GM23338 (cell line): Measurements from ENCODE around the gene DIRAS3. TPM values are rescaled to one million over a fixed set of nuclear protein-coding genes. Genes with fewer than 3 reads are reported as not detected.

Experiments used
- ATAC-seq: fragments of 200-7000 bp; cut with Tn5 transposase; 3 replicates; pipeline ENCODE4 v1.9.1; 2020
- DNase-seq: peaks from one replicate; pipeline ENCODE4 v3.0.0-alpha.2; 2015; ENCODE audit warnings: low spot score
- H2AFZ ChIP-seq: fragments of 200-600 bp; sonication (generic); 2 replicates; pipeline ENCODE4 v1.8.0; 2016; ENCODE audit warnings: antibody characterized with exemption, mild to moderate bottlenecking, moderate library complexity
- H3F3A ChIP-seq: fragments of 200-600 bp; sonication (generic); replicated peaks from 2 replicates; pipeline ENCODE4 v1.8.0; 2017; ENCODE audit warnings: antibody characterized with exemption, mixed run types, low read depth
- H3K27ac ChIP-seq: fragments of 200-600 bp; sonication (generic); 2 replicates; pipeline ENCODE4 v1.6.1; 2016; ENCODE audit warnings: low read depth
- H3K27me3 ChIP-seq: fragments of 200-600 bp; sonication (generic); 2 replicates; pipeline ENCODE4 v1.8.0; 2016; ENCODE audit warnings: mild to moderate bottlenecking, mixed run types, moderate library complexity; ENCODE audit not compliant: insufficient read depth
- H3K36me3 ChIP-seq: fragments of 200-600 bp; sonication (generic); 2 replicates; pipeline ENCODE4 v1.8.0; 2016; ENCODE audit warnings: mild to moderate bottlenecking; ENCODE audit not compliant: insufficient read depth
- H3K4me1 ChIP-seq: fragments of 200-600 bp; sonication (generic); 2 replicates; pipeline ENCODE4 v1.8.0; 2016; ENCODE audit warnings: mild to moderate bottlenecking, moderate library complexity; ENCODE audit not compliant: insufficient read depth
- H3K4me2 ChIP-seq: fragments of 200-600 bp; sonication (generic); 2 replicates; pipeline ENCODE4 v1.7.1; 2017; ENCODE audit warnings: mixed run types
- H3K4me3 ChIP-seq: fragments of 200-600 bp; sonication (generic); 2 replicates; pipeline ENCODE4 v1.6.1; 2016; ENCODE audit warnings: mixed run types
- H3K79me2 ChIP-seq: fragments of 200-600 bp; sonication (generic); replicated peaks from 2 replicates; pipeline ENCODE4 v1.8.0; 2017; ENCODE audit warnings: mild to moderate bottlenecking; ENCODE audit not compliant: insufficient read depth
- H3K9me2 ChIP-seq: fragments of 200-600 bp; sonication (generic); 2 replicates; pipeline ENCODE4 v1.8.0; 2017; ENCODE audit not compliant: insufficient read depth
- H4K20me1 ChIP-seq: fragments of 200-600 bp; sonication (generic); replicated peaks from 2 replicates; pipeline ENCODE4 v1.8.0; 2017; ENCODE audit warnings: mild to moderate bottlenecking; ENCODE audit not compliant: insufficient read depth
- H3K27ac Mint-ChIP-seq: 2 replicates; pipeline ENCODE4 v1.8.0; 2020; ENCODE audit warnings: inconsistent platforms, mild to moderate bottlenecking, moderate library complexity, mixed read lengths
- H3K27me3 Mint-ChIP-seq: 3 replicates; pipeline ENCODE4 v1.8.0; 2022; ENCODE audit warnings: low read depth, mild to moderate bottlenecking, moderate library complexity, mixed read lengths, inconsistent platforms; ENCODE audit not compliant: insufficient read depth, poor library complexity
- H3K36me3 Mint-ChIP-seq: 3 replicates; pipeline ENCODE4 v1.8.0; 2021; ENCODE audit warnings: low read depth, mild to moderate bottlenecking, inconsistent platforms, moderate library complexity, mixed read lengths
- H3K4me1 Mint-ChIP-seq: 3 replicates; pipeline ENCODE4 v1.8.0; 2020; ENCODE audit warnings: mild to moderate bottlenecking, inconsistent platforms, mixed read lengths
- H3K4me3 Mint-ChIP-seq: 3 replicates; pipeline ENCODE4 v1.8.0; 2021; ENCODE audit warnings: moderate library complexity, mild to moderate bottlenecking, inconsistent platforms, mixed read lengths
- H3K9me3 Mint-ChIP-seq: 3 replicates; pipeline ENCODE4 v1.8.0; 2020; ENCODE audit warnings: moderate library complexity, mild to moderate bottlenecking, inconsistent platforms, mixed read lengths
- CREB1 ChIP-seq: fragments of 250-450 bp; sonication (Bioruptor Pico); IDR thresholded peaks from 2 replicates; pipeline ENCODE4 v1.5.0; 2020; ENCODE audit warnings: low read depth, mild to moderate bottlenecking, moderate library complexity
- EZH2 ChIP-seq: fragments of 200-600 bp; sonication (generic); IDR thresholded peaks from one replicate; pipeline ENCODE4 v1.8.0; 2017; ENCODE audit warnings: antibody characterized with exemption, mild to moderate bottlenecking, low read depth; ENCODE audit not compliant: unreplicated experiment
- EZH2phosphoT487 ChIP-seq: fragments of 200-600 bp; sonication (generic); IDR thresholded peaks from one replicate; pipeline ENCODE4 v1.8.1; 2018; ENCODE audit warnings: antibody characterized with exemption; ENCODE audit not compliant: unreplicated experiment
- JUNB ChIP-seq: IDR thresholded peaks from one replicate; pipeline ENCODE4 v1.6.1; 2016; ENCODE audit warnings: antibody characterized with exemption; ENCODE audit not compliant: unreplicated experiment
- NANOG ChIP-seq: IDR thresholded peaks from 2 replicates; pipeline ENCODE4 v1.6.1; 2016; ENCODE audit warnings: antibody characterized with exemption, borderline replicate concordance
- POLR2AphosphoS5 ChIP-seq: IDR thresholded peaks from 2 replicates; pipeline ENCODE4 v1.6.1; 2016; ENCODE audit warnings: antibody characterized with exemption, low read depth
- STAT1 ChIP-seq: IDR thresholded peaks from one replicate; pipeline ENCODE4 v1.6.1; 2016; ENCODE audit warnings: antibody characterized with exemption; ENCODE audit not compliant: unreplicated experiment
- ZNF114 ChIP-seq: fragments of 250-450 bp; sonication (Bioruptor Pico); IDR thresholded peaks from 2 replicates; pipeline ENCODE4 v1.5.0; 2020; ENCODE audit warnings: mild to moderate bottlenecking, moderate library complexity
- ZNF331 ChIP-seq: fragments of 250-450 bp; sonication (Bioruptor Pico); IDR thresholded peaks from 2 replicates; pipeline ENCODE4 v1.5.0; 2020; ENCODE audit warnings: low read depth, mild to moderate bottlenecking, moderate library complexity
- polyA plus RNA-seq: library from polyadenylated mRNA; unstranded; fragments of >200 nt; fragmentation: Nextera tagmentation; extraction: Ambion mirVana; gene quantifications from 2 replicates; pipeline ENCODE4 v1.2.1, GENCODE V29; 2016
- total RNA-seq: library from RNA; depleted of rRNA; stranded (reverse); fragments of >200 nt; shearing (Covaris generic); gene quantifications from 2 replicates; pipeline ENCODE4 v1.2.3, GENCODE V29; 2014
- TF ChIP-seq, protein P1 (sequence below): IDR thresholded peaks from one replicate; pipeline ENCODE4 v1.6.1; 2018; ENCODE audit warnings: antibody characterized with exemption; ENCODE audit not compliant: unreplicated experiment
- TF ChIP-seq, protein P2 (sequence below): fragments of 250-450 bp; sonication (Bioruptor Pico); IDR thresholded peaks from 2 replicates; pipeline ENCODE4 v1.5.0; 2020; ENCODE audit warnings: mild to moderate bottlenecking, moderate library complexity
- TF ChIP-seq, protein P3 (sequence below): IDR thresholded peaks from 2 replicates; pipeline ENCODE4 v1.6.1; 2016; ENCODE audit warnings: antibody characterized with exemption

Gene DIRAS3
- total and polyA plus RNA-seq, 2 experiments from 2014 or later: 0.21 to 0.40 TPM

- H3K36me3 ChIP-seq: no peaks in the 10 kb centered on the region
- Mint-ChIP-seq H3K9me3 (no peaks in the 10 kb centered on the region; the same call in 2 of the 3 replicates), H3K4me1 (no peaks in the 10 kb centered on the region), H3K4me3 (no peak overlapping the region), H3K36me3 (no peaks in the 10 kb centered on the region), H3K27ac (no peak overlapping the region), H3K27me3 (no peaks in the 10 kb centered on the region)
- no peaks in the 10 kb centered on the region for H3K79me2 ChIP-seq
- H4K20me1 ChIP-seq: no peaks in the 10 kb centered on the region
- H3K27me3 ChIP-seq: no peaks in the 10 kb centered on the region
- no peaks in the 10 kb centered on the region for H3K4me1 ChIP-seq
- no peak overlapping the region for H2AFZ ChIP-seq
- no peaks in the 10 kb centered on the region; the same call in 1 of the 2 replicates for H3K9me2 ChIP-seq
- no peak overlapping the region for H3K4me3 ChIP-seq
- TF ChIP-seq POLR2AphosphoS5 (no peak), CREB1 (CRISPR knock-in tag) (no peak)
- no peaks in the 10 kb centered on the region for H3F3A ChIP-seq
- no peak overlapping the region for H3K27ac ChIP-seq
- DNase-seq: no peak
- H3K4me2 ChIP-seq: no peak overlapping the region
- ATAC-seq: no peak
Measured at GRCh38 chr1:68029444-68029843, 21.0 kb downstream of the DIRAS3 start.

DNA sequence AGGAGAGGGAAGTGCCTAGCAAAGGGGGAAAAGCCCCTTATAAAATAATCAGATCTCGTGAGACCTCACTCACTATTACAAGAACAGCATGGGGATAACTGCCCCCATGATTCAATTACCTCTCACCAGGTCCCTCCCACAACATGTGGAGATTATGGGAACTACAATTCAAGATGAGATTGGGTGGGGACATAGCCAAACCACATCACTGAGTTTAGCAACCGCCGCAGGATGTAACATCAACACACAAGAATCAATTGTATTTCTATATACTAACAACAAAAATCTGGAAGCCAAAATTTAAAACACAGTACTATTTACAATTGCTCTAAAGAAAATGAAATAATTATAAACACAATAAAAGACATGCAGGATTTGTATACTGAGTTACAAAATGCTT lies 21.9 kb downstream of the DIRAS3 start:
- Mint-ChIP-seq H3K27me3 (no peaks in the 10 kb centered on the region), H3K9me3 (no peaks in the 10 kb centered on the region), H3K4me1 (peaks cover 5% of the 10 kb centered on the region; the same call in 2 of the 3 replicates), H3K36me3 (no peaks in the 10 kb centered on the region), H3K4me3 (no peak overlapping the region), H3K27ac (no peak overlapping the region)
- Histone ChIP-seq H3K36me3 (no peaks in the 10 kb centered on the region), H3K4me2 (no peak overlapping the region), H3K79me2 (no peaks in the 10 kb centered on the region), H3K27ac (no peak overlapping the region), H3F3A (no peaks in the 10 kb centered on the region), H2AFZ (no peak overlapping the region), H3K9me2 (peaks cover 2% of the 10 kb centered on the region), H3K4me3 (no peak overlapping the region), H3K4me1 (peaks cover 7% of the 10 kb centered on the region; the same call in 1 of the 2 replicates), H3K27me3 (no peaks in the 10 kb centered on the region), H4K20me1 (no peaks in the 10 kb centered on the region)
- no peak for DNase-seq
- ATAC-seq: no peak
- TF ChIP-seq, protein P1, sequence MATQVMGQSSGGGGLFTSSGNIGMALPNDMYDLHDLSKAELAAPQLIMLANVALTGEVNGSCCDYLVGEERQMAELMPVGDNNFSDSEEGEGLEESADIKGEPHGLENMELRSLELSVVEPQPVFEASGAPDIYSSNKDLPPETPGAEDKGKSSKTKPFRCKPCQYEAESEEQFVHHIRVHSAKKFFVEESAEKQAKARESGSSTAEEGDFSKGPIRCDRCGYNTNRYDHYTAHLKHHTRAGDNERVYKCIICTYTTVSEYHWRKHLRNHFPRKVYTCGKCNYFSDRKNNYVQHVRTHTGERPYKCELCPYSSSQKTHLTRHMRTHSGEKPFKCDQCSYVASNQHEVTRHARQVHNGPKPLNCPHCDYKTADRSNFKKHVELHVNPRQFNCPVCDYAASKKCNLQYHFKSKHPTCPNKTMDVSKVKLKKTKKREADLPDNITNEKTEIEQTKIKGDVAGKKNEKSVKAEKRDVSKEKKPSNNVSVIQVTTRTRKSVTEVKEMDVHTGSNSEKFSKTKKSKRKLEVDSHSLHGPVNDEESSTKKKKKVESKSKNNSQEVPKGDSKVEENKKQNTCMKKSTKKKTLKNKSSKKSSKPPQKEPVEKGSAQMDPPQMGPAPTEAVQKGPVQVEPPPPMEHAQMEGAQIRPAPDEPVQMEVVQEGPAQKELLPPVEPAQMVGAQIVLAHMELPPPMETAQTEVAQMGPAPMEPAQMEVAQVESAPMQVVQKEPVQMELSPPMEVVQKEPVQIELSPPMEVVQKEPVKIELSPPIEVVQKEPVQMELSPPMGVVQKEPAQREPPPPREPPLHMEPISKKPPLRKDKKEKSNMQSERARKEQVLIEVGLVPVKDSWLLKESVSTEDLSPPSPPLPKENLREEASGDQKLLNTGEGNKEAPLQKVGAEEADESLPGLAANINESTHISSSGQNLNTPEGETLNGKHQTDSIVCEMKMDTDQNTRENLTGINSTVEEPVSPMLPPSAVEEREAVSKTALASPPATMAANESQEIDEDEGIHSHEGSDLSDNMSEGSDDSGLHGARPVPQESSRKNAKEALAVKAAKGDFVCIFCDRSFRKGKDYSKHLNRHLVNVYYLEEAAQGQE: no peak
- TF ChIP-seq ZNF114: no peak
- TF ChIP-seq CREB1 (CRISPR knock-in tag): no peak
- no peak for TF ChIP-seq JUNB
- no peak for TF ChIP-seq EZH2phosphoT487
- no peak for TF ChIP-seq POLR2AphosphoS5
- TF ChIP-seq NANOG: no peak
- TF ChIP-seq, protein P2, sequence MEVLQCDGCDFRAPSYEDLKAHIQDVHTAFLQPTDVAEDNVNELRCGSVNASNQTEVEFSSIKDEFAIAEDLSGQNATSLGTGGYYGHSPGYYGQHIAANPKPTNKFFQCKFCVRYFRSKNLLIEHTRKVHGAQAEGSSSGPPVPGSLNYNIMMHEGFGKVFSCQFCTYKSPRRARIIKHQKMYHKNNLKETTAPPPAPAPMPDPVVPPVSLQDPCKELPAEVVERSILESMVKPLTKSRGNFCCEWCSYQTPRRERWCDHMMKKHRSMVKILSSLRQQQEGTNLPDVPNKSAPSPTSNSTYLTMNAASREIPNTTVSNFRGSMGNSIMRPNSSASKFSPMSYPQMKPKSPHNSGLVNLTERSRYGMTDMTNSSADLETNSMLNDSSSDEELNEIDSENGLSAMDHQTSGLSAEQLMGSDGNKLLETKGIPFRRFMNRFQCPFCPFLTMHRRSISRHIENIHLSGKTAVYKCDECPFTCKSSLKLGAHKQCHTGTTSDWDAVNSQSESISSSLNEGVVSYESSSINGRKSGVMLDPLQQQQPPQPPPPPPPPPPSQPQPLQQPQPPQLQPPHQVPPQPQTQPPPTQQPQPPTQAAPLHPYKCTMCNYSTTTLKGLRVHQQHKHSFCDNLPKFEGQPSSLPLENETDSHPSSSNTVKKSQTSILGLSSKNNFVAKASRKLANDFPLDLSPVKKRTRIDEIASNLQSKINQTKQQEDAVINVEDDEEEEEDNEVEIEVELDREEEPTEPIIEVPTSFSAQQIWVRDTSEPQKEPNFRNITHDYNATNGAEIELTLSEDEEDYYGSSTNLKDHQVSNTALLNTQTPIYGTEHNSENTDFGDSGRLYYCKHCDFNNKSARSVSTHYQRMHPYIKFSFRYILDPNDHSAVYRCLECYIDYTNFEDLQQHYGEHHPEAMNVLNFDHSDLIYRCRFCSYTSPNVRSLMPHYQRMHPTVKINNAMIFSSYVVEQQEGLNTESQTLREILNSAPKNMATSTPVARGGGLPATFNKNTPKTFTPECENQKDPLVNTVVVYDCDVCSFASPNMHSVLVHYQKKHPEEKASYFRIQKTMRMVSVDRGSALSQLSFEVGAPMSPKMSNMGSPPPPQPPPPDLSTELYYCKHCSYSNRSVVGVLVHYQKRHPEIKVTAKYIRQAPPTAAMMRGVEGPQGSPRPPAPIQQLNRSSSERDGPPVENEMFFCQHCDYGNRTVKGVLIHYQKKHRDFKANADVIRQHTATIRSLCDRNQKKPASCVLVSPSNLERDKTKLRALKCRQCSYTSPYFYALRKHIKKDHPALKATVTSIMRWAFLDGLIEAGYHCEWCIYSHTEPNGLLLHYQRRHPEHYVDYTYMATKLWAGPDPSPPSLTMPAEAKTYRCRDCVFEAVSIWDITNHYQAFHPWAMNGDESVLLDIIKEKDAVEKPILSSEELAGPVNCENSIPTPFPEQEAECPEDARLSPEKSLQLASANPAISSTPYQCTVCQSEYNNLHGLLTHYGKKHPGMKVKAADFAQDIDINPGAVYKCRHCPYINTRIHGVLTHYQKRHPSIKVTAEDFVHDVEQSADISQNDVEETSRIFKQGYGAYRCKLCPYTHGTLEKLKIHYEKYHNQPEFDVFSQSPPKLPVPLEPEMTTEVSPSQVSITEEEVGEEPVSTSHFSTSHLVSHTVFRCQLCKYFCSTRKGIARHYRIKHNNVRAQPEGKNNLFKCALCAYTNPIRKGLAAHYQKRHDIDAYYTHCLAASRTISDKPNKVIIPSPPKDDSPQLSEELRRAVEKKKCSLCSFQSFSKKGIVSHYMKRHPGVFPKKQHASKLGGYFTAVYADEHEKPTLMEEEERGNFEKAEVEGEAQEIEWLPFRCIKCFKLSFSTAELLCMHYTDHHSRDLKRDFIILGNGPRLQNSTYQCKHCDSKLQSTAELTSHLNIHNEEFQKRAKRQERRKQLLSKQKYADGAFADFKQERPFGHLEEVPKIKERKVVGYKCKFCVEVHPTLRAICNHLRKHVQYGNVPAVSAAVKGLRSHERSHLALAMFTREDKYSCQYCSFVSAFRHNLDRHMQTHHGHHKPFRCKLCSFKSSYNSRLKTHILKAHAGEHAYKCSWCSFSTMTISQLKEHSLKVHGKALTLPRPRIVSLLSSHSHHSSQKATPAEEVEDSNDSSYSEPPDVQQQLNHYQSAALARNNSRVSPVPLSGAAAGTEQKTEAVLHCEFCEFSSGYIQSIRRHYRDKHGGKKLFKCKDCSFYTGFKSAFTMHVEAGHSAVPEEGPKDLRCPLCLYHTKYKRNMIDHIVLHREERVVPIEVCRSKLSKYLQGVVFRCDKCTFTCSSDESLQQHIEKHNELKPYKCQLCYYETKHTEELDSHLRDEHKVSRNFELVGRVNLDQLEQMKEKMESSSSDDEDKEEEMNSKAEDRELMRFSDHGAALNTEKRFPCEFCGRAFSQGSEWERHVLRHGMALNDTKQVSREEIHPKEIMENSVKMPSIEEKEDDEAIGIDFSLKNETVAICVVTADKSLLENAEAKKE (CRISPR knock-in tag): no peak
- TF ChIP-seq STAT1: no peak
- TF ChIP-seq, protein P3, sequence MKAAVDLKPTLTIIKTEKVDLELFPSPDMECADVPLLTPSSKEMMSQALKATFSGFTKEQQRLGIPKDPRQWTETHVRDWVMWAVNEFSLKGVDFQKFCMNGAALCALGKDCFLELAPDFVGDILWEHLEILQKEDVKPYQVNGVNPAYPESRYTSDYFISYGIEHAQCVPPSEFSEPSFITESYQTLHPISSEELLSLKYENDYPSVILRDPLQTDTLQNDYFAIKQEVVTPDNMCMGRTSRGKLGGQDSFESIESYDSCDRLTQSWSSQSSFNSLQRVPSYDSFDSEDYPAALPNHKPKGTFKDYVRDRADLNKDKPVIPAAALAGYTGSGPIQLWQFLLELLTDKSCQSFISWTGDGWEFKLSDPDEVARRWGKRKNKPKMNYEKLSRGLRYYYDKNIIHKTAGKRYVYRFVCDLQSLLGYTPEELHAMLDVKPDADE: no peak
- no peak for TF ChIP-seq ZNF331
- TF ChIP-seq EZH2: no peak
